ENCODE data around the gene MSH4.
"Not testable (repeated sequence)": the region's sequence is repeated elsewhere in the genome, so short reads cannot be mapped to it uniquely, and the experiment has no call there.

MSH4 gene

GRCh38 chr1:75797606-75798216 lies 1.0 kb downstream of the MSH4 start:
- FAIRE-seq = no peak

- not testable (repeated sequence) for FAIRE-seq
Observed at GRCh38 chr1:75801480-75801879, 4.8 kb downstream of the MSH4 start.

- no peak for FAIRE-seq
Observed at GRCh38 chr1:75808921-75809320, 12.2 kb downstream of the MSH4 start.

- FAIRE-seq = not testable (repeated sequence)
Observed at GRCh38 chr1:75810113-75810512, 13.4 kb downstream of the MSH4 start.

GRCh38 chr1:75811211-75811981 lies 14.7 kb downstream of the MSH4 start:
- FAIRE-seq = no peak

- no peak for FAIRE-seq
Observed at GRCh38 chr1:75812065-75812464, 15.4 kb downstream of the MSH4 start.

- not testable (repeated sequence) for FAIRE-seq
Observed at GRCh38 chr1:75823596-75823995, 26.9 kb downstream of the MSH4 start.

- no peak for FAIRE-seq
Observed at GRCh38 chr1:75836528-75837100, 39.9 kb downstream of the MSH4 start.

- no peak for FAIRE-seq
Observed at GRCh38 chr1:75838079-75838478, 41.4 kb downstream of the MSH4 start.

- FAIRE-seq = no peak
Observed at GRCh38 chr1:75841421-75841820, 44.7 kb downstream of the MSH4 start.

GRCh38 chr1:75845576-75845975 lies 48.9 kb downstream of the MSH4 start:
- FAIRE-seq = no peak

GRCh38 chr1:75855010-75855409 lies 58.3 kb downstream of the MSH4 start:
- no peak for FAIRE-seq

- FAIRE-seq = no peak
Observed at GRCh38 chr1:75855734-75856133, 59.1 kb downstream of the MSH4 start.

GRCh38 chr1:75861831-75862230 lies 65.1 kb downstream of the MSH4 start:
- FAIRE-seq = no peak

GRCh38 chr1:75870951-75871350 lies 74.3 kb downstream of the MSH4 start:
- FAIRE-seq = no peak

GRCh38 chr1:75879985-75880384 lies 83.3 kb downstream of the MSH4 start:
- FAIRE-seq = no peak

GRCh38 chr1:75884437-75884836 lies 87.8 kb downstream of the MSH4 start:
- FAIRE-seq = no peak

GRCh38 chr1:75901371-75901770 lies 104.7 kb downstream of the MSH4 start:
- no peak for FAIRE-seq

GRCh38 chr1:75908717-75909152 lies 112.1 kb downstream of the MSH4 start:
- no peak for FAIRE-seq

- no peak for FAIRE-seq
Observed at GRCh38 chr1:75916834-75917233, 120.2 kb downstream of the MSH4 start.

GRCh38 chr1:75922698-75923097 lies 126.0 kb downstream of the MSH4 start:
- FAIRE-seq = no peak

- FAIRE-seq = no peak
Observed at GRCh38 chr1:75932304-75932703, 135.6 kb downstream of the MSH4 start, which contains the start of gene ASB17. ASB17 (minus strand) TSS chr1:75932404; CDS start chr1:75932291, 113 bp downstream.

- FAIRE-seq = no peak
Observed at GRCh38 chr1:75937034-75937433, 140.4 kb downstream of the MSH4 start.

- FAIRE-seq = not testable (repeated sequence)
Observed at GRCh38 chr1:75943037-75943436, 146.4 kb downstream of the MSH4 start.
